Aorta (tissue), 5 donors: ENCODE measurements around the gene TLR9. TPM values are rescaled to one million over a fixed set of nuclear protein-coding genes. Genes with fewer than 3 reads are reported as not detected.
"Not testable (repeated sequence)": the region's sequence is repeated elsewhere in the genome, so short reads cannot be mapped to it uniquely, and the experiment has no call there.

Experiments
- ATAC-seq: fragments of 200-7000 bp; cut with Tn5 transposase; one replicate; pipeline ENCODE4 v1.9.1; 2022; ENCODE audit warnings: moderate library complexity; ENCODE audit not compliant: low FRiP score
- DNase-seq, 2 donors: peaks; one replicate each; pipeline ENCODE4 v3.0.0-alpha.2; 2020
- H3K27ac ChIP-seq, 2 donors: one replicate each; pipeline ENCODE4 v1.5.1; 2013; ENCODE audit warnings: low read length in 2 of 2, mild to moderate bottlenecking in 2 of 2, moderate library complexity in 2 of 2, control low read depth in 1 of 2, inconsistent platforms in 1 of 2, low read depth in 1 of 2
- H3K27me3 ChIP-seq, 2 donors: one replicate each; pipeline ENCODE4 v1.6.1; 2013; ENCODE audit warnings: control low read depth in 1 of 2, low read length in 1 of 2, mild to moderate bottlenecking in 1 of 2, moderate library complexity in 1 of 2; ENCODE audit not compliant: insufficient read depth in 2 of 2, control insufficient read depth in 1 of 2
- H3K36me3 ChIP-seq, 2 donors: one replicate each; pipeline ENCODE4 v1.6.1; 2013; ENCODE audit warnings: control low read depth in 1 of 2, low read length in 1 of 2, mild to moderate bottlenecking in 1 of 2; ENCODE audit not compliant: insufficient read depth in 2 of 2, control insufficient read depth in 1 of 2
- H3K4me1 ChIP-seq, 2 donors: one replicate each; pipeline ENCODE4 v1.6.1; 2013; ENCODE audit warnings: low read length in 2 of 2, control low read depth in 1 of 2, mild to moderate bottlenecking in 1 of 2, moderate library complexity in 1 of 2; ENCODE audit not compliant: insufficient read depth in 2 of 2, control insufficient read depth in 1 of 2
- H3K4me3 ChIP-seq, 2 donors: one replicate each; pipeline ENCODE4 v1.5.1; 2013; ENCODE audit warnings: low read length in 2 of 2, control low read depth in 1 of 2, mild to moderate bottlenecking in 1 of 2
- H3K9me3 ChIP-seq: one replicate; pipeline ENCODE4 v1.6.1; 2013; ENCODE audit warnings: mild to moderate bottlenecking, low read length; ENCODE audit not compliant: control insufficient read depth
- WGBS, 2 donors: extraction: QIAGEN DNeasy Blood & Tissue Kit; methylation state at CpG; one replicate each; pipeline ENCODE4 v1.1.7; 2013; 5-methylcytosine and 5-hydroxymethylcytosine counted together
- intact Hi-C, 2 donors: fragments of 100-400 bp; cut with DNase I; formaldehyde crosslinking; loops; one replicate each; pipeline versions ENCODE4 v1.14.2 to v1.15.0; 2022
- polyA plus RNA-seq, 2 donors: library from polyadenylated mRNA; stranded (reverse); fragments of 200-250 nt; gene quantifications; one replicate each; pipeline ENCODE4 v1.2.3, GENCODE V29; 2013
- total RNA-seq, 2 donors: library from RNA; stranded (reverse); fragmentation: NEBNext Ultra II Directional; extraction: Animal tissue kit (Norgen Biotek cat#: 25700); gene quantifications; one replicate each; pipeline ENCODE4 v1.2.1, GENCODE V29; 2021
- donor health status: healthy with polysubstance abuse.
- donor health status: Bipolar disorder and iron deficiency.
- donor health status: DM: no; HTN: no; CAD: no.
- donor health status: DM: no; HTN: no; CAD: no.
- donor health status: DM: yes; HTN: yes; CAD: no.

The TLR9 gene
- total and polyA plus RNA-seq, 4 donors = 0.42 to 0.81 TPM; not detected in 2

- 36 to 55% methylated on average over 4 of the region's 4 CpGs for WGBS, 2 donors
- H3K27me3 ChIP-seq = no peaks in the 10 kb centered on the region
- no peaks in the 10 kb centered on the region for H3K9me3 ChIP-seq
- intact Hi-C loops = no loop called here
- no peaks in the 10 kb centered on the region for H3K4me1 ChIP-seq
- H3K4me3 ChIP-seq = no peak overlapping the region
- ATAC-seq = no peak
- peak in 1 of 2 donors; percentile 32 for DNase-seq
- H3K36me3 ChIP-seq = no peaks in the 10 kb centered on the region
- H3K27ac ChIP-seq = no peak overlapping the region
Measured at GRCh38 chr3:52181543-52181942, 43.9 kb downstream of the TLR9 start.

- intact Hi-C loops = no loop called here
Measured at GRCh38 chr3:52178537-52178936, 46.9 kb downstream of the TLR9 start.

GRCh38 chr3:52178126-52178525 lies 47.3 kb downstream of the TLR9 start:
- peak in 1 of 2 donors; percentile 5 for DNase-seq
- H3K27me3 ChIP-seq, H3K36me3 ChIP-seq, H3K9me3 ChIP-seq, H3K4me3 ChIP-seq, ATAC-seq, intact Hi-C loops, H3K27ac ChIP-seq, H3K4me1 ChIP-seq: not testable (repeated sequence)
- WGBS, 2 donors = 94 to 95% methylated on average over 4 of the region's 4 CpGs

More at GRCh38 chr3:52178537-52178936, 46.9 kb downstream of the TLR9 start:
- Histone ChIP-seq H3K27me3 (no peaks in the 10 kb centered on the region), H3K27ac (no peak overlapping the region), H3K4me3 (no peak overlapping the region), H3K9me3 (no peaks in the 10 kb centered on the region), H3K4me1 (no peaks in the 10 kb centered on the region), H3K36me3 (no peaks in the 10 kb centered on the region)
- ATAC-seq (no peak), DNase-seq (peak; percentile 26 to 43)
- WGBS, 2 donors = 92 to 97% methylated on average over 1 of the region's 1 CpG

GRCh38 chr3:52177701-52178042 lies 47.8 kb downstream of the TLR9 start:
- WGBS, 2 donors = 92 to 94% methylated on average over 5 of the region's 5 CpGs
- no peaks in the 10 kb centered on the region for H3K4me1 ChIP-seq
- no peaks in the 10 kb centered on the region for H3K27me3 ChIP-seq
- no peak overlapping the region for H3K27ac ChIP-seq
- DNase-seq = peak in 1 of 2 donors; percentile 24
- H3K4me3 ChIP-seq = no peak overlapping the region
- no peaks in the 10 kb centered on the region for H3K9me3 ChIP-seq
- ATAC-seq = no peak
- no peaks in the 10 kb centered on the region for H3K36me3 ChIP-seq
- intact Hi-C loops = no loop called here

GRCh38 chr3:52176951-52177700 lies 48.3 kb downstream of the TLR9 start:
- H3K9me3 ChIP-seq = no peaks in the 10 kb centered on the region
- intact Hi-C loops = no loop called here
- H3K27me3 ChIP-seq = no peaks in the 10 kb centered on the region
- no peak overlapping the region for H3K4me3 ChIP-seq
- DNase-seq (peak; percentile 21 to 69), ATAC-seq (no peak)
- no peaks in the 10 kb centered on the region for H3K36me3 ChIP-seq
- no peaks in the 10 kb centered on the region for H3K4me1 ChIP-seq
- WGBS, 2 donors = 24 to 37% methylated on average over 15 of the region's 15 CpGs
- H3K27ac ChIP-seq = no peak overlapping the region

- no peak overlapping the region for H3K4me3 ChIP-seq
- ATAC-seq = no peak
- H3K9me3 ChIP-seq = no peaks in the 10 kb centered on the region
- H3K27ac ChIP-seq = no peak overlapping the region
- no peaks in the 10 kb centered on the region for H3K27me3 ChIP-seq
- H3K4me1 ChIP-seq = no peaks in the 10 kb centered on the region
- no peaks in the 10 kb centered on the region for H3K36me3 ChIP-seq
- intact Hi-C loops = no loop called here
- peak; percentile 38 to 61 for DNase-seq
- 84 to 89% methylated on average over 8 of the region's 8 CpGs for WGBS, 2 donors
Measured at GRCh38 chr3:52176180-52176752, 49.2 kb downstream of the TLR9 start.

GRCh38 chr3:52175416-52176179 lies 49.8 kb downstream of the TLR9 start:
- intact Hi-C loops = no loop called here
- ATAC-seq = no peak
- WGBS, 2 donors = 88 to 94% methylated on average over 14 of the region's 14 CpGs
- H3K4me1 ChIP-seq = no peaks in the 10 kb centered on the region
- no peaks in the 10 kb centered on the region for H3K9me3 ChIP-seq
- H3K27me3 ChIP-seq = no peaks in the 10 kb centered on the region
- H3K4me3 ChIP-seq = no peak overlapping the region
- H3K36me3 ChIP-seq = no peaks in the 10 kb centered on the region
- H3K27ac ChIP-seq = no peak overlapping the region
- DNase-seq = peak in 1 of 2 donors; percentile 51

GRCh38 chr3:52174896-52175295 lies 50.5 kb downstream of the TLR9 start:
- ATAC-seq = no peak
- H3K36me3 ChIP-seq = no peaks in the 10 kb centered on the region
- WGBS, 2 donors = 93 to 96% methylated on average over 9 of the region's 9 CpGs

More at GRCh38 chr3:52174896-52175295, 50.5 kb downstream of the TLR9 start:
- Histone ChIP-seq H3K27me3 (no peaks in the 10 kb centered on the region), H3K4me1 (no peaks in the 10 kb centered on the region), H3K4me3 (no peak overlapping the region), H3K27ac (no peak overlapping the region), H3K9me3 (no peaks in the 10 kb centered on the region)
- peak in 1 of 2 donors; percentile 43 for DNase-seq
- intact Hi-C loops = no loop called here
